GM21423 (cell line): ENCODE measurements around the gene FDX1.

Experiments used
- ATAC-seq: cut with Tn5 transposase; IDR thresholded peaks from one replicate; pipeline ENCODE4 v1.9.1; 2021; ENCODE audit warnings: mild to moderate bottlenecking, moderate library complexity; ENCODE audit not compliant: unreplicated experiment

The FDX1 gene

GRCh38 chr11:110467556-110467955, 37.8 kb downstream of the FDX1 start:
- no peak for ATAC-seq

- no peak for ATAC-seq
Observed at GRCh38 chr11:110468121-110468520, 38.4 kb downstream of the FDX1 start.

- no peak for ATAC-seq
Observed at GRCh38 chr11:110469127-110469526, 39.4 kb downstream of the FDX1 start.

- no peak for ATAC-seq
Observed at GRCh38 chr11:110470716-110471115, 41.0 kb downstream of the FDX1 start.

GRCh38 chr11:110471371-110471770, 41.6 kb downstream of the FDX1 start:
- no peak for ATAC-seq

- no peak for ATAC-seq
Observed at GRCh38 chr11:110472858-110473257, 43.1 kb downstream of the FDX1 start.

- no peak for ATAC-seq
Observed at GRCh38 chr11:110473706-110474105, 44.0 kb downstream of the FDX1 start.

DNA sequence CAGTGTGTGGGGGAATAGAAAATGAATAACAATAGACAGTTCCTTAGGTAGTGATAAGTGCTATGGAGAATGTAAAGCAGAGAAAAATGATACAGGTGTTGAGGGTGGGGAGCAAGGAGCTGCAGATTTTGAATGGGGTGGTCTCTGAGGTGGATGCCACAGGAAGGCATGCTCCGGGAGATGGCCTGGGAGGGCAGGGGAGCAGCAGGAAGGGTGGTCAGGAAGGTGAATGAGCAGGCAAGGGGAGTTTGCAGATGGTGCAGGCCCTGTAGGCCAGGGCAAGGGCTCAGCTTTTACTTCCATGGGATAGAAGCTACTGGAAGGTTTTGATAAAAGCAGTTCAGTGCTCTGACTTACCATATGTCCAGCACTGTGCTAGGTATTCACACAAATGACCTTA, 44.8 kb downstream of the FDX1 start:
- ATAC-seq: no peak

DNA sequence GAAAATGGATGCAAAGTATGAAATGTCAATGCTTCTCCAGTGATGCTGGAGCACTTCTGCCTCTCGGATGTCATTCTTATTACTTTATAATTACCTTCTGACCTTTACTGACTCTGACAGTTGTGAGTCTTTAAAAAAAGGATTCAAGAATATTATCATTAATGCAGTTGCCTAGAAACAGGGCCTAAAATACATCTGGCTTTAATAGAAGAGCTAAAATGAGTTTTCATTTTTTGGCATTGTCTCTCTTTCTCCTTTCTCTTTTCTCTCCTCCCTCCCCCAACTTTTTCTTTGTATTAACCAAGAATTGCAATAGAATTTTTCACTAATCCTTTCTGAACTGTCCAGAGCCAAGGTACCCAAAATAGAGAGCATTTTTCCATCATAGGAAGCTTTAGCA, 45.9 kb downstream of the FDX1 start:
- no peak for ATAC-seq

DNA sequence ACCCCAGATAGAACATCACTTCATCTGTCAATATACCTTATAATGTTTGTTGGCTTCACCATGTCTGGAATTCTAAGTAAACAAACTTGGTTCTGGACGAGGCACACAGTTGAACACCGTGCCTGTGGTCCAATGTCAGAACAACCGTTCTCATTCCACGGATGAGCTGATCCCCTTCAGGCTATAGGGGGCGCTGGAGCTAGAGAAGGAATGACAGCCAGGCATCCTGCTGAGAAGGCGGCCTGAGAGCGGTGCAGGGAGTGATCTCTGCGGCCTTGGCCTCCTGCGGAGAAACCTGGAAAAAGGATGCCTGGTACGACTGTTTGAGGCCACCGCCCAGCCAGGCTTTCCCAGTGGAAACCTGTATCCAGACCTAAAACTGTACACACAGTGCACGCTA, 48.7 kb downstream of the FDX1 start:
- ATAC-seq: no peak

- ATAC-seq: no peak
Observed at GRCh38 chr11:110479108-110480101, 49.7 kb downstream of the FDX1 start.

GRCh38 chr11:110481523-110481922, 51.8 kb downstream of the FDX1 start:
- no peak for ATAC-seq

DNA sequence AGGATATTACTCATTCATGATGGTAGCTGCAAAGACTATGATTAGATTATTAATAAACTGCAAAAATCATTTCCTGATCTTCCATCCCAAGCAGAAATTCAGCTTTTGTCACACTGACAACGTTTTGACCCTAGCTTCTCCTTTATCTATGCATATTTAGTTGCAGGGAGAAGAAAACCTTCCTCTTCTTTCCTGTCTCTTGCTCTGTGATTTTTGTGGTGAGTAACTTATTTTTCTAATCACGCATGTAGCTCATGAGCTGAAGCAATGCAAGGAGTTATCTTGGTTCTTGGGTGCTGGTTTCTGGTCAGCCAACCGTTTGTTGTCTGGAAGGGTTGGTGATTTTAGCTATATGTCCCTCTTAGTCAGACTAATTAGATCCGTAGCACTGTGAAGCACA, 56.4 kb downstream of the FDX1 start:
- ATAC-seq: no peak

DNA sequence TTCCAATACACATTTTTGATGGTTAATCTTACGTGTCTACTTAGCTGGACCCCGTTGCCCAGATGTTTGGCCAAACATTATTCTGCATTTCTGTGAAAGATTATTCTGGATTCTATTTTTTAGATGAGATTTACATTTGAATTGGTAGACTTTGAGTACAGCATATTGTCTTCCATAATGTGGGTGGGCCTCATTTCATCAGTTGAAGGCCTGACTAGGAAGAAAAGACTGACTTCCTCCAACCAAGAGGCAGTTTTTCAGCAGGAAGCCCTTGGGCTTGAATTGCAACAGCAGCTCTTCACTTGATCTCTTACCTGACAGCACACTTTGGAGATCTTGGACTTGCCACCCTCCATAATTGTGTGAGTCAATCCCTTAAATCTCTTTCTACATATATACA, 58.7 kb downstream of the FDX1 start:
- no peak for ATAC-seq

- no peak for ATAC-seq
Observed at GRCh38 chr11:110490886-110491285, 61.1 kb downstream of the FDX1 start.

DNA sequence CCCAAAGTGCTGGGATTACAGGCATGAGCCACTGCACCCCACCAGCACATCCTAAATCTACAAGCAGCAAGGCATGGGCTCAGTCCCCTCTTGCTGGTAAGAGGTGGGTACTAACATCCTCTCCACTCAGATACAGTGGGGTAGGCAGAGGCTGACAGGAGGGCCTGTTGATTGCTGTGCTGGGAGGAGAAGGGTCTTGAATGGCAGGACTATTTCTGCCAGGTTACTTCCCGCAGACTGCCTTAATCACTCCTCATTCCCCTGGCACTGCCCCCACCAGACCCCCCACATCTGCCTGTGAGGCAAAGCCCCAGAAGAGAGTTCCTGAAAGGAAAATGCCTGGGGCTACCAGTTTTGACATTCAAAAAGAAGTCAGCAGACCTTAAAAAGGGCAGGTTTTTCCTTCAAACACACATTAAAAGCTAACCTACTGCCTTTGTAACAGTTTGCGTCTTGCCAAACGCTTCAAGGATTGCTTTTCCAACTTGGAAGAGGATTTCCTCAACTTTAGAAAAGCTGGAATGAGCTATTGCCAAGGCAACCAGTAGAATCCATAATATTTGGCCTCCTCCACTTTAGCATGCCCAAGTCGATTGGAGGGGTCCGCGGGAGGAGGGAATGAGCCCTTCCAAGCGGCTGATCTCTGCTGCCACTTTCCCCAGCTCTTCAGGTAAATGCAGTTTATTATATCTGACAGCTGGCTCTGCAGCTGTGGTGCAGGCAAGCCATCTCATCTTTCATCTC, 62.0 kb downstream of the FDX1 start:
- ATAC-seq: no peak

DNA sequence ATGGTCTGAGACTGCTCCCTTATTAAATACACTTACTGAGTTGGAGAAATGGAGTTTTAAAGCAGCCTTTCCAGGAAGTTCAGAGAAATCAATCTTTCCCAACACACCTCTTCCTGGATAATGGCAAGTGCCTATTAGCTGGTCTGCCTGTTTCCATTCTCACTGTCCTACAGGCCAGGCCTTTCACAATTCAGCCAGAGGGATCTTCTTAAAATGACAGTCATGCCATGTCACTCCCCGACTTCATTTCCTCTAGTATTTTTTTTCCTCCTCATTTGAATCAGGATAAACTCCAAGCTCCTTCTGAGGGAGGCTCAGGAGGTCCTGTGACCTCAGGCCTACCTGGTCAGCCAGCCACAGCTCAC, 62.6 kb downstream of the FDX1 start:
- no peak for ATAC-seq

DNA sequence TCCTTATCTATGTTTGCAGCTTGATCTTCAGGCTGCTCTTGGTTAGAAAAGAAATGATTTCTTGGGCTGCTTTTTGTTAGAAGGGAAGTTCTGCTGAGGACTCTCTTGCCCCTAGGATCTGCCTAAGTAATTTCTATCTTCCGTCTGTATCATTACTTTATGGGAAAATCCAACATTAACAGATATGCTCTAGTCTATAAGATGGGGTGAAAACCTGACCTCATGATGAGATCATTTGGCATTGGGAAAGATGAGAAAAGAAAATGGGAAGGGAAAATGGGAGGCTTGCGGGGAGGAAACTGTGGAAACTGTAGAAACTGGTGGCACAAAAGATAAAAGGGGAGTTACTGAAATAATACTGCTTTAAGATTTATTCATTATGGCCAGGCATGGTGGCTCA, 63.6 kb downstream of the FDX1 start:
- ATAC-seq: no peak

- ATAC-seq: no peak
Observed at GRCh38 chr11:110497231-110497978, 67.7 kb downstream of the FDX1 start.

- no peak for ATAC-seq
Observed at GRCh38 chr11:110501428-110501827, 71.7 kb downstream of the FDX1 start.

GRCh38 chr11:110505528-110506284, 76.0 kb downstream of the FDX1 start:
- ATAC-seq: no peak
